GM12801 (cell line): Measurements from ENCODE around the gene ISYNA1.

Experiments
- CTCF ChIP-seq: IDR thresholded peaks from one replicate; pipeline ENCODE4 v1.5.1; 2011; ENCODE audit warnings: control low read depth; ENCODE audit not compliant: insufficient read length; ENCODE audit errors: extremely low read depth

Gene ISYNA1

DNA sequence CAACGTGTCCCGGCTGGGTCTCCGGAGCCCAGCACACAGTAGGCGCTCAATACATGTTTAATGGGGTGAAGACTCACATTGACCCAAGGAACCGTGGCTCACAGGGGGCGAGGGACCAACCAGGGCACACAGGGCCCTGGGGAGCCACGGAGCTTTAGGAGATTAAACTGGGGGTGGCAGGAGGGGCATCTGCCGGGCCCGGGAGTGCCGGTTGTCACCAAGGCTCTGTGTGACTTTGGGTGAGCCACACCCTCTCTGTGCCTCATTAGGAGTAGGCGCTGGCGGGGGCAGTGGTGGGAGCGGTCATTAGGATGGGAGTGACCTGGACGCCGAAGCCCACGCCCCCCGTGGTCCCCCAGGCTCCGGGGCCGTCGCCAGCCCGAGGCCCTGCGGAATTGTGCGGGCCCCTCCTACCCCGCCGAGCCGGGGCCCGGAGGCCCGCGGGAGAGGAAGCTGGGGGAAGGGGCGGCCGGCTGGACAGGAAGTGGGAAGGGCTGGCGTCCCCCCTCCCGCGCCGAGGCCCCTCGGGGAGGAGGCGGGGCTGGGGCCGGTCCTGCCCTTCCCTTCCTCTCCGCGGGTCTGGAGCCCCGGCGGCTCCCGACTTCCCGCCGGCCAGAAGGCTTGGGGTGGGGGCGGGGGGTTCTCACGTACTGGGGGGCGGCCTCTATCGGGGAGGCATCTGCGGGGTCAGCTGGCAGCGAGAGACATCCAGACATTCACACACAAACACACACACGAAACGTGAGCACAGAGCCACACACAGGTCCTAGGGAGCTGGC, 20.5 kb downstream of the ISYNA1 start:
- TF ChIP-seq CTCF, result no peak

- no peak for TF ChIP-seq CTCF
These were observed 21.1 kb downstream of the ISYNA1 start for GRCh38 chr19:18416778-18417249.

DNA sequence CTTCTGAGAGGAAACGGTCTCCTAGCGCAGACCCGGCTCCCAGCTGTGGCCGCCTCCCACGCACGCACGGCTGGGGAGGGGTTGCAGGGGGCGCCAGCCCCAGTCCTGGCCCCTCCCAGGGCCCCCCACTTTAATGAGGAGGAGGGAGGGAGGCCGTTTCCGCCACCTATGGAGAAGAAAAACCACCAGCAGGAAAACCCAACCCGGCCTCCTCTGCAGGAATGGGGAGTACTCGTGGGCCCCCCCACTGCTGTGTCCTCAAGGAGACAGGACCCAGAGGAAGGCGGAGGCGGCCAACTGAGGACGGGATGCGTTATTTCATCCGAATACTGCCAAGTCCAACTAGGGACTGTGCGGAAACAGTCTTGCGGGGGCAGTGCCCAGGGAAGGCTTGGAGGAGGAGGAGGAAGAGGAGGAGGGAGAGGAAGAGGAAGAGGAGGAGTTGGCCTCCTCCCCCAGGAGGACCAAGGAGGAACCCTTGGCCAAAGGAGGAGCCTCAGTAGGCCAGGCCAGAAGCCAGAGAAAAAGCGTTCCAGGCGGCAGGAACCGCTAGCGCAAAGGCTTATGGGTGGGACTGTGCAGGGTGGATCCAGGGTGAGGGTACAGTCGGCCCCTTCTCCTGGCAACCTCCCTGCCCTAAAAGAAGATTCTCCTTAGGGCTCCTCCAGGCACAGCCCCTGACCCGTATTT, 22.6 kb downstream of the ISYNA1 start:
- no peak for TF ChIP-seq CTCF

DNA sequence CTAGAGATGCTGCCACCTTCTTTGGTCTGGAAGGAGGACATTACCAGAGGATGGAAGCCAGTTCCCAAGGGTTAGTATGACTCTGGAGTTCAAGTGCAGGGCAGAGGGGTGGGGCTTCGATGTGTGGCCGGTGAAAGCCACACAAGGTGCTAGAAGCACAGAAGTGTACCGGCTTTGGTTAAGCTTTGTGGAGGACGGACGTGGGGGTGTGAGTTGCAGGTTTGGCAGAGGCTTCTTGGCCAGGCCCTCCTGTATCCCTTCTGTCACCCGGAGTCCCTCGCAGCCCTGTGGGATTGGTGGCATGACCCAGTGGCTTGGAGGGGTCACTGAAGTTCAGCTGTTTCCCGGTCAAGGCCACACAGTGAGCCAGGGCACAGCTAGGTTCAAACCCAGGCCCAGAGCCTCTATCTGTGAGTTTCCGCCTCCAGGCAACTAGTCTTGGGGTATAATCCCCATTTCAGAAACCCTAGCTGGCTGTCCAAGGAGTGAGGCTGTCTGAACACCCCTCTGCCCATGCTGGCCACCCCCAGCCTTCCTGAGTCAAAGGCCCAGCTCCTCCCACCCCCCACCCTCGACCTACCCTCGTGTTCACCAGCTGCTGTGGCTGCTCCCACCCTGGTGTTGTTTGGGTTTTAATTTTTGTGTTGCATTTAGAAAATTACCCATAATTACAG, 23.3 kb downstream of the ISYNA1 start:
- TF ChIP-seq CTCF, result no peak

DNA sequence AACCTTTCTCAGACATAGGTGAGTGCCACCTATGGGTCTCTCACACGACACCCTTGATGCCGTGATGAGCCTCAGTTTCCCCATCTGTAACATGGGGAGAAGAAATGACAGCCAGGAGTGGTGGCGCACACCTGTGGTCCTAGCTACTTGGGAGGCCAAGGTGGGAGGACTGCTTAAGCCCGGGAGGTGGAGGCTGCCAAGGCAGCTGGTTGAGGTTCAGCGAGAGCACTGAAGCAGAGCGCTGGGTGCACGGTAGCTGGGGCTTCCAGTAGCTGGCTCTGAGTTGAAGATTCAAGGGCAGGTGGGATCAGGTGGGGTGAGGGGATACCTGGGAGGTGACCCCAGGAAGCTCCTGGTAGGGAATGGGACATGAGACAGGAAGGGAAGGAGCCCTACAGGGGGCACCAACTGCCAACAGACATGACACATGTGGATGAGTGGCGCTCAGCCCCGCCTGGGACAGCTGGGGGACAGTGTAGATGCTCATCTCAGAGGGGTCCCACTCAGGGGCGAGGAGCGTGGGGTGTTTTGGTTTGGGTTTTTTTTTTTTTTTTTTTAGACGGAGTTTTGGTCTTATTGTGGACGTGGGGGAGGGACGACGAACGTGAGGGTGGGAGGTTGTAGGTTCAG, 25.2 kb downstream of the ISYNA1 start:
- TF ChIP-seq CTCF, result no peak

GRCh38 chr19:18408053-18408476, 29.9 kb downstream of the ISYNA1 start:
- TF ChIP-seq CTCF, result no peak

DNA sequence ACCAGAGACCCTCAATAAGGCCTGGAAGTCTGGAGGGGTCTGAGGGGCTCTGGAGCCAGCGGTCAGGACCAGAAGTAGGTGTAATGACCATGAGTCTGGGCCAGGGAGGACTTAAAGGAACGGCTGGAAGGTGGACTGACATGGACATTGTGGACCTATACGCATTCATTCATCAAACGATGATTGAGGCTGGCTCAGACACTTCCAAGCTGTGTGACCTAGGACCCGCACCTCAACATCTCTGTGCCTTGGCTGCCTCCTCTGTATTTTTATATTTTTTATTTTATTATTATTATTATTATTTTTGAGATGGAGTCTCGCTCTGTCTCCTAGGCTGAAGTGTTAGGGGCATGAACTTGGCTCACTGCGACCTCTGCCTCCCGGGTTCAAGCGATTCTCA, 31.2 kb downstream of the ISYNA1 start:
- no peak for TF ChIP-seq CTCF
